HCT116 (cell line): Measurements from ENCODE around the gene KLHL3. TPM values are rescaled to one million over a fixed set of nuclear protein-coding genes. Genes with fewer than 3 reads are reported as not detected.

Source experiments
- ATAC-seq: fragments of 200-7000 bp; cut with Tn5 transposase; 2 replicates; pipeline ENCODE4 v1.9.1; 2020; ENCODE audit warnings: mild to moderate bottlenecking, moderate library complexity
- BruUV-seq: library from RNA; stranded (reverse); fragments of 400-500 nt; replicated peaks from 2 replicates; lab custom pipeline; 2021; lab: Mats Ljungman, UMichigan
- CTCF ChIA-PET: fragments of 300-600 bp; sonication (Branson Sonifier 250); formaldehyde crosslinking; loops from one replicate; lab custom pipeline; 2021; ENCODE audit warnings: antibody characterized with exemption; lab: Charles Lee
- POLR2A ChIA-PET: fragments of 300-600, 350-600 bp; sonication (Branson Sonifier 250); formaldehyde crosslinking; loops from one replicate; lab custom pipeline; 2021; ENCODE audit warnings: antibody characterized with exemption; lab: Charles Lee
- RAD21 ChIA-PET, 2 experiments: fragments of 300-600 bp; sonication (Branson Sonifier 250); formaldehyde crosslinking; loops; one replicate each; lab custom pipeline; 2023; ENCODE audit warnings: low total read pairs in 2 of 2; ENCODE audit not compliant: uncharacterized antibody in 2 of 2, unreplicated experiment in 2 of 2, low non-redundant PET in 1 of 2; lab: Charles Lee
- DNase-seq: peaks from one replicate; pipeline ENCODE4 v3.0.0-alpha.2; 2010; ENCODE audit warnings: low read depth, low spot score
- H2AFZ ChIP-seq: fragments of 200-600 bp; shearing (Covaris generic), sonication (generic); 2 replicates; pipeline ENCODE4 v1.6.1; 2017; ENCODE audit warnings: low read depth, mixed run types, mixed read lengths, antibody characterized with exemption, low read length; ENCODE audit not compliant: poor library complexity, severe bottlenecking
- H3K27ac ChIP-seq: 2 replicates; pipeline ENCODE4 v1.5.1; 2012; ENCODE audit warnings: low read depth, low read length
- H3K27me3 ChIP-seq: fragments of 200-600 bp; sonication (generic); 2 replicates; pipeline ENCODE4 v1.6.1; 2016; ENCODE audit warnings: mixed run types, low read length, mixed read lengths; ENCODE audit not compliant: insufficient read depth
- H3K36me3 ChIP-seq, 2 experiments: fragments of 200-500 bp in 1 of 2; fragments of 200-600 bp in 1 of 2; sonication (Bioruptor generic) in 1 of 2; sonication (generic) in 1 of 2; 2 replicates each; pipeline versions ENCODE4 v1.5.1 to v1.6.1; 2014 to 2016; ENCODE audit warnings: low read length in 2 of 2, inconsistent platforms in 1 of 2, mixed read lengths in 1 of 2, mixed run types in 1 of 2; ENCODE audit not compliant: insufficient read depth in 2 of 2, control insufficient read depth in 1 of 2
- H3K4me1 ChIP-seq, 2 experiments: fragments of 200-600 bp in 1 of 2; sonication (generic) in 1 of 2; 2 replicates each; pipeline versions ENCODE4 v1.5.1 to v1.6.1; 2012 to 2017; ENCODE audit warnings: low read length in 2 of 2, inconsistent platforms in 1 of 2, mild to moderate bottlenecking in 1 of 2, mixed read lengths in 1 of 2, mixed run types in 1 of 2, moderate library complexity in 1 of 2; ENCODE audit not compliant: insufficient read depth in 2 of 2, control insufficient read depth in 1 of 2
- H3K4me2 ChIP-seq: fragments of 200-600 bp; sonication (generic); 2 replicates; pipeline ENCODE4 v1.6.1; 2017; ENCODE audit warnings: mixed run types, low read length, mixed read lengths
- H3K4me3 ChIP-seq, 2 experiments: fragments of 200-600 bp in 1 of 2; sonication (generic) in 1 of 2; replicated peaks in 1 of 2; 2 replicates each; pipeline ENCODE4 v1.5.1; 2011 to 2016; ENCODE audit warnings: low read length in 2 of 2, control low read depth in 1 of 2, low read depth in 1 of 2, mild to moderate bottlenecking in 1 of 2, mixed read lengths in 1 of 2, mixed run types in 1 of 2
- H3K79me2 ChIP-seq: fragments of 200-600 bp; sonication (generic); 2 replicates; pipeline ENCODE4 v1.6.1; 2017; ENCODE audit warnings: mild to moderate bottlenecking, mixed run types, low read length, moderate library complexity, mixed read lengths; ENCODE audit not compliant: insufficient read depth
- H3K9ac ChIP-seq: fragments of 200-600 bp; sonication (generic); 2 replicates; pipeline ENCODE4 v1.6.1; 2016; ENCODE audit warnings: low read length, mixed read lengths
- H3K9me2 ChIP-seq: fragments of 200-600 bp; sonication (generic), shearing (Covaris generic); 2 replicates; pipeline ENCODE4 v1.6.1; 2017; ENCODE audit warnings: mixed run types, mild to moderate bottlenecking, moderate library complexity; ENCODE audit not compliant: insufficient read depth
- H3K9me3 ChIP-seq, 2 experiments: fragments of 200-500 bp in 1 of 2; fragments of 200-600 bp in 1 of 2; sonication (Bioruptor generic) in 1 of 2; sonication (generic) in 1 of 2; 2 replicates each; pipeline ENCODE4 v1.6.1; 2014 to 2017; ENCODE audit warnings: low read length in 2 of 2, mixed read lengths in 2 of 2, inconsistent platforms in 1 of 2, low read depth in 1 of 2, mild to moderate bottlenecking in 1 of 2, mixed run types in 1 of 2, moderate library complexity in 1 of 2; ENCODE audit not compliant: control insufficient read depth in 1 of 2, insufficient read depth in 1 of 2
- H4K20me1 ChIP-seq: fragments of 200-600 bp; sonication (generic), shearing (Covaris generic); 2 replicates; pipeline ENCODE4 v1.6.1; 2017; ENCODE audit warnings: mixed run types, mild to moderate bottlenecking, moderate library complexity; ENCODE audit not compliant: insufficient read depth
- EZH2phosphoT487 ChIP-seq: fragments of 200-600 bp; IDR thresholded peaks from 2 replicates; pipeline ENCODE4 v1.6.1; 2018; ENCODE audit warnings: antibody characterized with exemption, borderline replicate concordance
- POLR2AphosphoS5 ChIP-seq: IDR thresholded peaks from 2 replicates; pipeline ENCODE4 v1.6.1; 2011; ENCODE audit warnings: mild to moderate bottlenecking, low read depth, low read length, moderate library complexity
- intact Hi-C: fragments of 100-400 bp; cut with micrococcal nuclease; formaldehyde crosslinking; loops from 2 replicates; pipeline ENCODE4 v1.10.0; 2022
- total RNA-seq: library from RNA; stranded (reverse); gene quantifications from one replicate; pipeline ENCODE4 v1.2.1, GENCODE V29; 2021; ENCODE audit not compliant: unreplicated experiment
- TF ChIP-seq, protein P1 (sequence below): IDR thresholded peaks from 2 replicates; pipeline ENCODE4 v1.6.1; 2012
- TF ChIP-seq, protein P2 (sequence below), 3 experiments: fragments of 200-600 bp in 1 of 3; sonication (generic) in 1 of 3; IDR thresholded peaks in 2 of 3; conservative IDR thresholded peaks in 1 of 3; 2 replicates each; pipeline ENCODE4 v1.5.1; 2012 to 2017; ENCODE audit warnings: low read depth in 2 of 3, low read length in 2 of 3, antibody characterized with exemption in 1 of 3, borderline replicate concordance in 1 of 3, control low read depth in 1 of 3, mild to moderate bottlenecking in 1 of 3, mixed read lengths in 1 of 3, mixed run types in 1 of 3, moderate library complexity in 1 of 3; ENCODE audit not compliant: insufficient read depth in 1 of 3

The KLHL3 gene
- total RNA-seq, 1 experiment from 2014 or later, result not detected

GRCh38 chr5:137695651-137696428 lies 40.0 kb downstream of the KLHL3 start:
- TF ChIP-seq POLR2AphosphoS5 (no peak), EZH2phosphoT487 (no peak)
- TF ChIP-seq, protein P1, sequence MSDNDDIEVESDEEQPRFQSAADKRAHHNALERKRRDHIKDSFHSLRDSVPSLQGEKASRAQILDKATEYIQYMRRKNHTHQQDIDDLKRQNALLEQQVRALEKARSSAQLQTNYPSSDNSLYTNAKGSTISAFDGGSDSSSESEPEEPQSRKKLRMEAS, result no peak
- TF ChIP-seq, protein P2, sequence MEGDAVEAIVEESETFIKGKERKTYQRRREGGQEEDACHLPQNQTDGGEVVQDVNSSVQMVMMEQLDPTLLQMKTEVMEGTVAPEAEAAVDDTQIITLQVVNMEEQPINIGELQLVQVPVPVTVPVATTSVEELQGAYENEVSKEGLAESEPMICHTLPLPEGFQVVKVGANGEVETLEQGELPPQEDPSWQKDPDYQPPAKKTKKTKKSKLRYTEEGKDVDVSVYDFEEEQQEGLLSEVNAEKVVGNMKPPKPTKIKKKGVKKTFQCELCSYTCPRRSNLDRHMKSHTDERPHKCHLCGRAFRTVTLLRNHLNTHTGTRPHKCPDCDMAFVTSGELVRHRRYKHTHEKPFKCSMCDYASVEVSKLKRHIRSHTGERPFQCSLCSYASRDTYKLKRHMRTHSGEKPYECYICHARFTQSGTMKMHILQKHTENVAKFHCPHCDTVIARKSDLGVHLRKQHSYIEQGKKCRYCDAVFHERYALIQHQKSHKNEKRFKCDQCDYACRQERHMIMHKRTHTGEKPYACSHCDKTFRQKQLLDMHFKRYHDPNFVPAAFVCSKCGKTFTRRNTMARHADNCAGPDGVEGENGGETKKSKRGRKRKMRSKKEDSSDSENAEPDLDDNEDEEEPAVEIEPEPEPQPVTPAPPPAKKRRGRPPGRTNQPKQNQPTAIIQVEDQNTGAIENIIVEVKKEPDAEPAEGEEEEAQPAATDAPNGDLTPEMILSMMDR (IDR thresholded peaks at IDR 0.05 in 2 of 3, conservative IDR thresholded peaks at IDR 0.05 in 1 of 3; ENCODE audit: borderline replicate concordance in 1 of 3, insufficient read depth in 1 of 3, low read depth in 2 of 3, low read length in 2 of 3), result 0 out of 6 replicates have a peak, but pooled peaks of 1 of the 3 experiments have one; percentile 4
- ChIA-PET POLR2A (no interaction called here), RAD21 (no interaction called here), CTCF (no interaction called here)
- Histone ChIP-seq H3K27ac (no peak overlapping the region), H3K9me3 (no peaks in the 10 kb centered on the region), H2AFZ (no peak overlapping the region), H4K20me1 (no peaks in the 10 kb centered on the region), H3K4me3 (no peak overlapping the region), H3K79me2 (no peaks in the 10 kb centered on the region), H3K36me3 (no peaks in the 10 kb centered on the region), H3K4me1 (no peaks in the 10 kb centered on the region), H3K9ac (no peak overlapping the region), H3K9me2 (no peaks in the 10 kb centered on the region), H3K4me2 (no peak overlapping the region), H3K27me3 (peaks cover 2% of the 10 kb centered on the region; the same call in 1 of the 2 replicates)
- ATAC-seq (no peak), DNase-seq (no peak)
- BruUV-seq, result no TSS peak
- intact Hi-C loops, result no loop called here
